A549 treated with CORT108297 at 1 μM for 4 hours (cell line): ENCODE results near the gene FAM168A. TPM values are rescaled to one million over a fixed set of nuclear protein-coding genes. Genes with fewer than 3 reads are reported as not detected.

Experiments used
- total RNA-seq: library from RNA; stranded (reverse); fragments of 200-300 nt; extraction: Qiagen RNA extraction; gene quantifications from 5 replicates; pipeline ENCODE4 v1.2.3, GENCODE V29; 2022

FAM168A gene
- total RNA-seq = 10.7 to 16.4 TPM (median 14.1 TPM) in 5 replicates

GRCh38 chr11:73597956-73598718 lies at the start of gene FAM168A:
FAM168A (minus strand) TSS chr11:73598112; CDS start chr11:73468474, 129,638 bp downstream.

GRCh38 chr11:73645972-73646631 lies 48.2 kb upstream of the FAM168A start, which contains the start of gene PLEKHB1:
PLEKHB1 (plus strand) TSS chr11:73646581; CDS start chr11:73646609, 28 bp downstream.

GRCh38 chr11:73376160-73376802 lies 221.6 kb downstream of the FAM168A start, which contains the start of gene RELT:
RELT (plus strand) TSS chr11:73376399; CDS start chr11:73389137, 12,738 bp downstream.

Other genes with a start within 250 kb of the FAM168A start
- gene RELT, start 221.7 kb downstream of the FAM168A start, total RNA-seq = 6.0 to 10.3 TPM (median 9.0 TPM) in 5 replicates
- 0.46 to 0.82 TPM (median 0.76 TPM) in 5 replicates for gene PLEKHB1, start 48.5 kb upstream of the FAM168A start, total RNA-seq
- gene RAB6A, start 163.0 kb upstream of the FAM168A start, total RNA-seq = 52.5 to 69.8 TPM (median 59.3 TPM) in 5 replicates
- 46.0 to 51.0 TPM (median 48.3 TPM) in 5 replicates for gene MRPL48, start 189.8 kb upstream of the FAM168A start, total RNA-seq